GM21737 (cell line): Measurements from ENCODE around the gene MED26.
"Not testable (repeated sequence)": the region's sequence is repeated elsewhere in the genome, so short reads cannot be mapped to it uniquely, and the experiment has no call there.

Source experiments
- ATAC-seq: cut with Tn5 transposase; IDR thresholded peaks from one replicate; pipeline ENCODE4 v1.9.1; 2021; ENCODE audit warnings: mild to moderate bottlenecking, moderate library complexity; ENCODE audit not compliant: unreplicated experiment

MED26 gene

GRCh38 chr19:16543734-16544133 is 84.3 kb downstream of the MED26 start:
- not testable (repeated sequence) for ATAC-seq

GRCh38 chr19:16542910-16543472 is 85.0 kb downstream of the MED26 start:
- no peak for ATAC-seq

- ATAC-seq, result peak; percentile 55
Measured at GRCh38 chr19:16542045-16542909, 85.7 kb downstream of the MED26 start, which contains the start of gene CHERP. CHERP (minus strand) TSS chr19:16542437; CDS start chr19:16542378, 59 bp downstream.

- peak; percentile 9 for ATAC-seq
Measured at GRCh38 chr19:16541526-16542044, 86.4 kb downstream of the MED26 start.

- ATAC-seq, result no peak
Measured at GRCh38 chr19:16540948-16541347, 87.1 kb downstream of the MED26 start.

- ATAC-seq, result no peak
Measured at GRCh38 chr19:16537111-16537510, 90.9 kb downstream of the MED26 start.

- ATAC-seq, result no peak
Measured at GRCh38 chr19:16536130-16536529, 91.9 kb downstream of the MED26 start.

GRCh38 chr19:16535381-16535780 is 92.6 kb downstream of the MED26 start:
- ATAC-seq, result no peak

- ATAC-seq, result no peak
Measured at GRCh38 chr19:16532440-16533234, 95.4 kb downstream of the MED26 start.

GRCh38 chr19:16531380-16531669 is 96.7 kb downstream of the MED26 start:
- ATAC-seq, result no peak

- no peak for ATAC-seq
Measured at GRCh38 chr19:16530540-16531379, 97.2 kb downstream of the MED26 start.

- no peak for ATAC-seq
Measured at GRCh38 chr19:16529466-16530144, 98.4 kb downstream of the MED26 start.

GRCh38 chr19:16527971-16528521 is 100.0 kb downstream of the MED26 start:
- ATAC-seq, result no peak

- no peak for ATAC-seq
Measured at GRCh38 chr19:16527334-16527935, 100.6 kb downstream of the MED26 start.

- ATAC-seq, result no peak
Measured at GRCh38 chr19:16525751-16526481, 102.1 kb downstream of the MED26 start.

- ATAC-seq, result no peak
Measured at GRCh38 chr19:16524991-16525734, 102.8 kb downstream of the MED26 start.
